HG02623 (cell line): Measurements from ENCODE around the gene TTC28.
"Not testable (repeated sequence)": the region's sequence is repeated elsewhere in the genome, so short reads cannot be mapped to it uniquely, and the experiment has no call there.

Experiments used
- ATAC-seq: cut with Tn5 transposase; IDR thresholded peaks from one replicate; pipeline ENCODE4 v1.9.1; 2021; ENCODE audit warnings: moderate library complexity; ENCODE audit not compliant: unreplicated experiment

The TTC28 gene

DNA sequence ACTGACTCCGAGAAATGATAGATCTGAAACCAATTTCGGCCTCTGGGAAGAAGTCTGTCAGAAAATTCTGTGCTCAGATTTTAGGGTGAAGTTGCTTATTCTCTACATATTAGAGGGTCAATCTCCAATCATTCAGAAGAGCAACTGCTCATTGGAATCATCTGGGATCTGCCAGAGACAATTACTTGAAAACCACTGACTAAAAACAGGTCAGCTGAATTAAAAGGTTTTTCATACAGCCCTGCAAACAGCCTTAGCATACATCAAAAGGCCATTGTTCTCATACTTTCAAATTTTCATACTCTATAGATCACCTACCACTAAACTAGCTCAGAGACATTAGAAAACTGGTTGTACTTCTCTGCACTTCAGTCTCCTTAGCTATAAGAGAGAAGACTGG is 470.9 kb downstream of the TTC28 start:
- no peak for ATAC-seq

DNA sequence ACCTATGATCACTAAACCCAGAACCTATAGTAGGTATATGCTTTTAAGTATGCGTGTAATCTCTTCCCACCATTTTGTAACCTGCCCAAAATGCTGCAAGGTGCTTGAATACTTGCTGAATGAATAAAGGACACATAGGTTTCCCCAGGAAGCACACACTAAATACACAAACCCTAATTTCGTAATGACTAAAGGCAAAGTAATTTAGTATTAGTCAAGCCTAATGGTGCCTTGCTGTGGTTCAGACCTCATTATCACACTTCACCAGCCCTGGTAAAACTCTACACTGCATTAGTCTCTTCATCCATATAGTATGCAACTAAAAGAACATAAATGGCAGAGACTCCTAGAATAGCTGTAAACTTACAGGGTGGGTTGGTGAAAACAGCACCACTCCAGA is 471.6 kb downstream of the TTC28 start:
- ATAC-seq, result no peak

- ATAC-seq, result no peak
These were observed 472.2 kb downstream of the TTC28 start for GRCh38 chr22:28207281-28208030.

DNA sequence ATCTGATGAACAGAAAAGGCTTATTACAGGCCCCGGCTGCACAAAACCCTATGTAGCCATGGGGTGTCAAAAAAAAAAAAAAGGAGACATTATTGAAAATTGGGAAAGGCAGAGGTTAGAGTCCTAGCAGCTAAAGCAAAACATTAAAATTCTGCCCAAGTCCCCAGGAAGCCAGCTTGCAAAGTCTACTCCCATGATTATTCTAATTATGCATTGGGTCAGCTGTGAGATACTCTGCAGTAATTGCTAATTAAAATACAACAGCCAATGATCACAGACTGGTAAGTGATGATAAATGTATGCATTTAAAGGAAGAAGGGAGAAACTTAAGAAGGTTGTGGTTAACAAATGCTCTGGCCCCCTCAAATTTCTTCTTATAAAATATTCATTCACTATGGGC is 473.7 kb downstream of the TTC28 start:
- ATAC-seq, result no peak

- ATAC-seq, result no peak
These were observed 475.3 kb downstream of the TTC28 start for GRCh38 chr22:28204382-28204781.

GRCh38 chr22:28203286-28203685 is 476.4 kb downstream of the TTC28 start:
- no peak for ATAC-seq

GRCh38 chr22:28198692-28199091 is 480.9 kb downstream of the TTC28 start:
- ATAC-seq, result no peak

DNA sequence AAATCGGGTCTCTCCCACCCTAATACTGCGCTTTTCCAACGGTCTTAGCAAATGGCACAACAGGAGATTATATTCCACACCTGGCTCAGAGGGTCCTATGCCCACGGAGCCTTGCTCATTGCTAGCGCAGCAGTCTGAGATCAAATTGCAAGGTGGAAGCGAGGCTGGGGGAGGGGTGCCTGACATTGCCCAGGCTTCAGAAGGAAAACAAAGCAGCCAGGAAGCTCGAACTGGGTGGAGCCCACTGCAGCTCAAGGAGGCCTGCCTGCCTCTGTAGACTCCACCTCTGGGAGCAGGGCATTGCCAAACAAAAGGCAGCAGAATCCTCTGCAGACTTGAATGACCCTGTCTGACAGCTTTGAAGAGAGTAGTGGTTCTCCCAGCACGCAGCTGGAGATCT is 488.1 kb downstream of the TTC28 start:
- not testable (repeated sequence) for ATAC-seq

- ATAC-seq, result no peak
These were observed 491.3 kb downstream of the TTC28 start for GRCh38 chr22:28188178-28188879.

DNA sequence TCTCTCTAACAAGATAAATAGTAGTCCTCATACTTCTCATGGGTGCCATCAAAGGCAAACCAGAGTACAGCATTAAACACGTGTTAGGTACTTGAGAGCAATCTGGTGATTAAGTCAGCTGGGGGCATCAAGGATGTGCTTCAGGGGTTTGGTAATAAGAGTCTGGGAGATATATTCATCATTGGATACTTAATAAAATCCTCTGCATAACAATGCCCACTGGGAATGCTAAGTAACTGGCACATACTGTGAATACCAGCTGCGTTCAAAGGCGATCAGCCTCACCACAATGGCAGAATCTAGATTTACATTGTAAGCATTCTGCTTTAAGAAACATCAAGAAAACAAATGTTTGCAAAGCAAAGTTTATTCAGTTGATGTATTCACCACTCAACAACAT is 492.0 kb downstream of the TTC28 start:
- no peak for ATAC-seq

GRCh38 chr22:28186641-28187040 is 493.0 kb downstream of the TTC28 start:
- ATAC-seq, result no peak

DNA sequence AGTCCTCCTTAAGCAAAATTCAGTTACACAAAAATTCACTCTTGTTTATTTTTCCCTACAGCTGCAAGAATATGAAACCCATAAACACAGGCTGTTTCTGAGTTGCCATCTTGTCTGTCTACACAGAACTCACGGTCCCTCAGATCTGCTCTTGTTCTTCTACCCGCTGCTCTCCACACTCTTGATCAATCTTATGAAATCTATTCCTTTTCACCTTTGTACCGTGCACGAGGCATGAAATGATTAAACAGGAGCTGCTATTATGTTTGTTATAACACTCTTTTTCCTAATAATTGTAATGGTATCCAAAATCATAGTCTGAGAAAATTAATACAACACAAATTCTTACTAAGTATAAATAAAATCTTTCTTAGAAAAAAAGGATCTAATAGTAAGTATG is 494.5 kb downstream of the TTC28 start:
- no peak for ATAC-seq

GRCh38 chr22:28183078-28183860 is 496.4 kb downstream of the TTC28 start:
- no peak for ATAC-seq

DNA sequence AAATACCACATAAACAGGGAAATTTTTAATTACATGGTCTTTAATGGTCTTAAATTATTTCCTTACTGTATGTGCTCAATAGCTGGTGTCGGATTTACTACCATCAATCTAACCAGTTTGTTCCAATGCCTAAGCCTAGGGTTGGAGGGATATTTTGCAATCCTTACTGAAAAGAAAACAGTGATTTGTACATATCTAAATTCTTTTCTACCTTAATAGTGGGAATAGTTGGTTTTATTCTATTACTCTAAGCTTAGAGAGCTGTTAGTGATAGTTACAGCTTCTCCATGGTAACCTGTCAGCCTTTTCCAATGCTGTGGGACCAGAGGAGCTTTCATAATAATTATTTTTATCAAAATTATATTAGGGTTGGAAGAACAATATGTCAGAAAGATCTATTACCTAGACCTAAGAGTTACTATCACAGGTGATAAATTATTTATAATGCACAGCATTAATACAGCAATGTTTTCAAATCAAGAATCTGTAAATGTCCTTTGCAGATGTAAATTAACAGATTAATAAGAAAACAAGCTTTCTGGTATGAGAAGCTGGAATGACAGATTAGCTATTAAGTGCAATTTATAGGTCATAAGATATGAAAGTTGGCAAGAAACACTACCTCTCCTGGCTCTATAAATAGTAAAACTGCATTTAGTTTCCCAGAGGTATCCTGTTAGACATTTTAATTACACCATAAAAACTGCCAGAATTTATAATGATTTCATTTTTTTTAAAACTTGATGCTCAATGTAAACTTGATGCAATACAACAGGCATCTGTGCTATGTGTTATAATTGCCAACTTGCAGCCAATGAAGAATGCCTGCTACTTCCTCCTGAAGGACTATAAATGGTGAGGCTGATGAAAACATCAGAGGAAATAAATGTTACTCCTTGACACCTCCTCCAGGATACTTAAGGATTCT is 498.6 kb downstream of the TTC28 start:
- ATAC-seq, result no peak

DNA sequence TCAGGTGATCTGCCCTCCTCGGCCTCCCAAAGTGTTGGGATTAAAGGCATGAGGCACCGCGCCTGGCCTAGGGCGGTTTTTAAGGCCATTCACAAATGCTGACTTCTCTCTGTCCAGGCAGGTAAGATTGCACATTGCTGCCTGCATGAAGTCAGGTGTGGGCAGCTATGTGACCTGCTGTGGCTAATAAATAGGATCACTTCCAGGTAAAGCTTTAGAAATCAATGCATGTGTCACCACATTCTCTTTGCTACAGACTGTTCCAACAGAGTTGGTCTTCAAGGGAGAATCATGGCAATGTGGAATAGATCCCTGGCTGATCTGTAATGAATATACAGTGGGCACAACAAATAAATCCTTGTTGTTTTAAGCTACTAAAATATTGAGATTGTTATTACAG is 500.2 kb downstream of the TTC28 start:
- ATAC-seq, result no peak

GRCh38 chr22:28175730-28176492 is 503.7 kb downstream of the TTC28 start:
- no peak for ATAC-seq

GRCh38 chr22:28174509-28174908 is 505.1 kb downstream of the TTC28 start:
- ATAC-seq, result no peak

GRCh38 chr22:28172892-28173670 is 506.6 kb downstream of the TTC28 start:
- no peak for ATAC-seq

DNA sequence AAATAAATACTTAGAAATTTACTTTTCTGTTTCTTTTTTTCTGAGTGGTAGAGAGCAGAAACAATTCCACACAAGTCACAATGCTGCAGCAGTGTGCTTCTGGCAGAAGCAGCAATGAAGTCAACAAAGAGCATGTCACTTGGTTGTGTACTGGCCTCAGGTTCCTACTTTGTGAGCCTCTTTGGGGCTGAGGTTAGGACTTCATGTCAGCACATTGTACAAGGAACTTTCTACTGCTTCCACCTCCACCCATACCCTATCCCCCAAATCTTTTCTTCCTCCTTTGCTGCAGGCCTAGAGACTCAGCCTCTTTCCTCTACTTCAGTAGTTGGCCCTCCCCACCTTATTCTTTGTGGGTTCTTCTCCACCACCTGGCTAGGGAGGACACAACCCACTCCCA is 507.9 kb downstream of the TTC28 start:
- no peak for ATAC-seq
